Choroid plexus epithelial cell (primary cell): ENCODE data around the gene PLLP.

Experiments used
- DNase-seq: peaks from one replicate; pipeline ENCODE4 v3.0.0-alpha.2; 2010; ENCODE audit warnings: low read depth
- H3K4me3 ChIP-seq: 2 replicates; pipeline ENCODE4 v1.5.1; 2011; ENCODE audit warnings: low read depth, mild to moderate bottlenecking, control low read depth, low read length, moderate library complexity
- CTCF ChIP-seq: conservative IDR thresholded peaks from 2 replicates; pipeline ENCODE4 v1.5.1; 2011; ENCODE audit warnings: low read depth, mild to moderate bottlenecking, control low read depth, inconsistent platforms, low read length, moderate library complexity

The PLLP gene

GRCh38 chr16:57289391-57290257, 5.2 kb upstream of the PLLP start:
- no peak for TF ChIP-seq CTCF
- H3K4me3 ChIP-seq = no peak overlapping the region
- DNase-seq = no peak

DNA sequence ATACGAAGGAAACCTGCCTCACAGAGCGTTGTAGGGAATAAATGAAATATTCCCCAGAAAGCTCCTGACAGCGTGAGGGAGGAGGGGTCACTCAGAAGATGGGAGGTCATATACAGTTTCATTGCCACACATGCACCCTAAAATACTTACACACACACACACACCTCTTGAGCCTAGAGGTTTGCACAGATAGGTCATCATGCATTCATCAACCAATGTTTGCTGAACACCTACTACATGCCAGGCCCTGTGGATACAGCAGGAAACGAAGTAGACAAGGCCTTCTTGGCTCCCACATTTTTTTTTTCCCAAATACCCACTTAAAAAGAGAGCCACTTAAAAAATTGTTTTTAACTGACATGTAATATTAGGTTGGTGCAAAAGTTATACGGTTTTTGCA, 907 bp upstream of the PLLP start:
- no peak overlapping the region for H3K4me3 ChIP-seq
- TF ChIP-seq CTCF = no peak
- no peak for DNase-seq

DNA sequence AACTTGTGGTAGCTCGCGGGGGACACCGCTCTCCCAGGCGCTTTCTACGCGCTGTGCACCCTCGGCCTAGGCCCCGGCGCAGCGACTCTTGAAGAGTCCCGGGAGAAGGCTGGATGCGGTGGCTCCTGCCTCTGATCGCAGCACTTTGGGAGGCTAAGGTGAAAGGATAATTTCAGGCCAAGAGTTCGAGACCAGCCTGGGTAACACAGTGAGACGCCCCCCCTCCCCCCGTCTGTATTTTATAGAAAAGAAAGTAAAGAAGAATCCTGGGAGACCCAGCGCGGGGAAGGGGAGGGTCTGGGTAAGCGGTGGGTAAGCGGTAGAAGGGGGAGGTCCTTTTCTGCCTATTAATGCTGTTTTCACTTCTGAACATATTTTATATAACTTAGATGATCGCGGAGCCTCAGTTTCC, 486 bp upstream of the PLLP start:
- peak overlapping the region; percentile 51 for H3K4me3 ChIP-seq

DNA sequence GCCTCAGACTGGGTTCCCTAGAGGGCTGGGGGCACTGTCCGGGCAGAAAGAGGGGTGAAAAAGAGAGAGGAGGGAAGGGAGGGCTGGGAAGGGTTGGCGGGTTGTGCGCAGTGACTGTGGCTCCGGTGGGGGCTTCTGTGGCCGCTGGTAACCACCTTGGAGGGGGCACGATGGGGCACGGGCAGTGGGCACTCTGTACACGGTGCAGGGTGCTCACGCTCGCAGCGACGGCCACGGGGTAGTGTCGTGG, 588 bp downstream of the PLLP start:
- no peak overlapping the region for H3K4me3 ChIP-seq
- no peak for DNase-seq
- no peak for TF ChIP-seq CTCF

More for the DNA sequence above, 486 bp upstream of the PLLP start:
- TF ChIP-seq CTCF = no peak
- no peak for DNase-seq

DNA sequence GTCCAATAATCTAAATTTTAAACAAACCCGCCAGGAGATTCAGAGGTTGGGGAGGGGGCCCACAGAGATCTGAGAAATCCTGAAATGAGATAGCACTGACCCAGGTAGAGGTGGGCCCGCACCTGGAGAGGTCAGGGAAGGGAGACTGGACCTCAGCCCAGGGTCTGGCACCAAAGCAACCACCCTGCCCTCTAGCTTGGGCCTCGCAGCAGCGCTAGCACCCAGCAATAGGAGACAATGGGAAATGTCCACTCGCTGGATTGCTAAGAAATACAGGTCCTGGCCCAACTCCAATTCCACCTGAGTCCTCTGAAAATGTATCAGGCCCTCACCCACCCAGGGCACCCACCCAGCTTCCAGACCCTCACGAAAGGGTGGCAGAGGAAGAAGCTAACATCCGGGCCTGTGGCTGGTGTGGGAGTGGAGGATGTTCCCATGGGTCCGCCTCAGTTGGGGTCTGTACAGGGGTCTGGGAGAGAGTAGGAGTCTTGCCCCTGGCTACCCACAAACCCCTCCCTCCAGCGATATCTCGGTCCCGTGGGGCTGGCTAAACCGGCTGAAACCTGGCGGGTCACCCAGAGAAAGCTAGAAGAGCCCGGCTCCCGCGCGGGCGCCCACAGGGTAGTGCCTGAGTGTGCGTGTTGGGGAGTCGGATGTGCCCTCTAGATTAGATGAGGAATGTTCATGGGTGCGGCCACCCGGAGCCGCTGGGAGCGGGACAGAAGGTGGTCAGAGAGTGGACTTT, 1.1 kb downstream of the PLLP start:
- DNase-seq = no peak
- no peak for TF ChIP-seq CTCF
- H3K4me3 ChIP-seq = no peak overlapping the region

DNA sequence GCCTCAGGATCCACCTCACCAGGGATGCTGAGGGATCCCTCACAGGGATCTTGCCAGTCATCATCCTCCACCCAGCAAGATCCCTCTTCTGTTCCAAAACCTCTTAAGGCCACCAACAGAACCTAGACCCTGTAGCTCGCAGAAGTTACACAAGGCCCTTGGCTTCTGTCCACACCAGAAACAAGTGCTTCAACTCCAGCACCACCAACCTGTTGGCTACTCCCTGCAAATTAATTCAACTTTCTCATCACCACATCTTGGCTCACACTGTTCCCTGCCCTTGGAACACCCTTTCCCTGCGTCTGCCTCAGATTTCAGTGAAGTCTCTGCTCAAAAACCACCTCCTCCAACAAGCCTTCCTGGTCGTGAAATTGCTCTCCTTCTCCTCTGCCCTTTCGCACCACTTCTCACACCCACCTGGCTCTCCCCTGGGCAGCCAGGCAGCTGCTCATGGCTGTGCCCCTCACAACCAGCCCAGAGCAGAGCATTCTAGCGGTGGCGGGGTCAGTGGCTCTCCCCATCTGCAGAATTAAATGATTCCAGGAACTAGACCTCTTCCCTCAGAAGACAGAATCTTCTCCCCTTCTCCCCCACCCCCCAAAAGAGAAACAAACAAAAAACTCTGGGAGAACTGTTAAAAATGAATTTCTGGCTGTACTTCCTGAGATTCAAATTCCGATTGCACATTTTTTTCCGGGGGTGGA, 1.8 kb downstream of the PLLP start:
- no peak for TF ChIP-seq CTCF
- H3K4me3 ChIP-seq = no peak overlapping the region
- DNase-seq = no peak
